ENCODE results near the gene MT1H.

The MT1H gene

GRCh38 chr16:56688762-56689161 lies 19.1 kb downstream of the MT1H start:
- TF ChIP-seq SIN3A (IDR thresholded peaks at IDR 0.05; ENCODE audit: borderline replicate concordance, insufficient read depth, low read length): no peak
- no peak for TF ChIP-seq POLR2AphosphoS5 (IDR thresholded peaks at IDR 0.05; ENCODE audit: low read depth, low read length)
- TF ChIP-seq REST (IDR thresholded peaks at IDR 0.05; ENCODE audit: insufficient read depth in 1 of 2, low read depth in 2 of 2, low read length in 2 of 2): no peak
- TF ChIP-seq FOXP2 (optimal IDR thresholded peaks at IDR 0.05; ENCODE audit: borderline replicate concordance, extremely low read depth, extremely low read length, insufficient read depth): no peak
- no peak for TF ChIP-seq TAF1 (IDR thresholded peaks at IDR 0.05; ENCODE audit: borderline replicate concordance, insufficient read depth, low read length)

- TF ChIP-seq FOXP2 (optimal IDR thresholded peaks at IDR 0.05; ENCODE audit: borderline replicate concordance, extremely low read depth, extremely low read length, insufficient read depth) (no peak), TAF1 (IDR thresholded peaks at IDR 0.05; ENCODE audit: borderline replicate concordance, insufficient read depth, low read length) (no peak), SIN3A (IDR thresholded peaks at IDR 0.05; ENCODE audit: borderline replicate concordance, insufficient read depth, low read length) (no peak), POLR2AphosphoS5 (IDR thresholded peaks at IDR 0.05; ENCODE audit: low read depth, low read length) (no peak), REST (IDR thresholded peaks at IDR 0.05; ENCODE audit: insufficient read depth in 1 of 2, low read depth in 2 of 2, low read length in 2 of 2) (no peak)
Measured at GRCh38 chr16:56689171-56689570, 19.6 kb downstream of the MT1H start.

- TF ChIP-seq TAF1 (IDR thresholded peaks at IDR 0.05; ENCODE audit: borderline replicate concordance, insufficient read depth, low read length) (no peak), SIN3A (IDR thresholded peaks at IDR 0.05; ENCODE audit: borderline replicate concordance, insufficient read depth, low read length) (no peak), FOXP2 (optimal IDR thresholded peaks at IDR 0.05; ENCODE audit: borderline replicate concordance, extremely low read depth, extremely low read length, insufficient read depth) (no peak), REST (IDR thresholded peaks at IDR 0.05; ENCODE audit: insufficient read depth in 1 of 2, low read depth in 2 of 2, low read length in 2 of 2) (no peak), POLR2AphosphoS5 (IDR thresholded peaks at IDR 0.05; ENCODE audit: low read depth, low read length) (no peak)
Measured at GRCh38 chr16:56690420-56691122, 21.0 kb downstream of the MT1H start.

- TF ChIP-seq REST (IDR thresholded peaks at IDR 0.05; ENCODE audit: insufficient read depth in 1 of 2, low read depth in 2 of 2, low read length in 2 of 2): no peak
Measured at GRCh38 chr16:56691885-56692284, 22.3 kb downstream of the MT1H start.

GRCh38 chr16:56695246-56695645 lies 25.6 kb downstream of the MT1H start:
- TF ChIP-seq TAF1 (IDR thresholded peaks at IDR 0.05; ENCODE audit: borderline replicate concordance, insufficient read depth, low read length) (no peak), FOXP2 (optimal IDR thresholded peaks at IDR 0.05; ENCODE audit: borderline replicate concordance, extremely low read depth, extremely low read length, insufficient read depth) (no peak), POLR2AphosphoS5 (IDR thresholded peaks at IDR 0.05; ENCODE audit: low read depth, low read length) (no peak), REST (IDR thresholded peaks at IDR 0.05; ENCODE audit: insufficient read depth in 1 of 2, low read depth in 2 of 2, low read length in 2 of 2) (no peak), SIN3A (IDR thresholded peaks at IDR 0.05; ENCODE audit: borderline replicate concordance, insufficient read depth, low read length) (no peak)

All from PFSK-1 (cell line).